Measurements from ENCODE around the gene SCARB2. TPM values are rescaled to one million over a fixed set of nuclear protein-coding genes. Genes with fewer than 3 reads are reported as not detected.

SCARB2 gene
- total and polyA plus RNA-seq, 2 of the 4 experiments (the other 2 are of a cell fraction), result 69.2 to 102 TPM

DNA sequence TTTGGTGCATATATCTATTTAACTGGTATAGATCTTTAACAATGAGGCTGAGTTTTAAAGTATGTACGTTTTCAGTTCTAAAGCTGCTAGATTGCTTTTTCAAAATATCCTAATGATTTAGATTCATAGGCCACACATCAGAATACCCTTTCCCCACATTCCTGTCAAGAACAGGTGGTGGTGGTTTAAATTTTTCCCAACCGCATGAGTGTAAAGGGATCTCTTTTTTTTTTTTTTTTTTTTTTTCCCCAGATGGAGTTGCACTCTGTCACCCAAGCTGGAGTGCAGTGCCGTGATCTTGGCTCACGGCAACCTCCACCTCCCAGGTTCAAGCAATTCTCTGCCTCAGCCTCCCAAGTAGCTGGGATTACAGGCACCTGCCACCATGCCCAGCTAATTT, 93.4 kb downstream of the SCARB2 start:
- peaks cover 21% of the 10 kb centered on the region for H3K36me3 ChIP-seq (ENCODE audit: control insufficient read depth, insufficient read depth, low read length)
- no TSS peak for BruUV-seq (replicated peaks)

More for the DNA sequence above, 93.4 kb downstream of the SCARB2 start:
- Histone ChIP-seq H2BK15ac (ENCODE audit: low read depth, low read length) (no peak overlapping the region), H3K4me3 (ENCODE audit: insufficient read depth, low read depth, low read length) (no peak overlapping the region), H3K4ac (ENCODE audit: low read depth, low read length) (no peak overlapping the region), H3K14ac (replicated peaks; ENCODE audit: low read depth, low read length) (no peak overlapping the region), H2BK20ac (ENCODE audit: low read depth, low read length) (no peak overlapping the region), H3K4me2 (ENCODE audit: low read depth, low read length) (no peak overlapping the region), H4K8ac (ENCODE audit: low read depth in 2 of 2, low read length in 2 of 2) (no peak overlapping the region), H2AK9ac (replicated peaks; ENCODE audit: low read depth, low read length, poor library complexity) (no peak overlapping the region), H4K91ac (ENCODE audit: insufficient read depth, low read depth, low read length) (no peak overlapping the region), H2AFZ (replicated peaks; ENCODE audit: low read length, poor library complexity) (no peak overlapping the region), H2AK5ac (ENCODE audit: low read depth, low read length) (no peak overlapping the region), H3K9ac (ENCODE audit: low read depth, low read length) (no peak overlapping the region), H4K20me1 (ENCODE audit: insufficient read depth, low read length) (no peaks in the 10 kb centered on the region), H4K5ac (ENCODE audit: low read depth, low read length) (no peak overlapping the region), H3K18ac (ENCODE audit: low read depth, low read length) (no peak overlapping the region), H3K9me1 (ENCODE audit: insufficient read depth, low read length) (no peaks in the 10 kb centered on the region), H3K4me1 (ENCODE audit: control insufficient read depth, insufficient read depth, low read length) (no peaks in the 10 kb centered on the region), H3K79me1 (ENCODE audit: low read depth in 1 of 2, low read length in 2 of 2) (no peaks in the 10 kb centered on the region; a peak in 2 of 4 replicates), H3K56ac (ENCODE audit: extremely low read depth, insufficient read depth, low read length) (no peak overlapping the region), H3K9me3 (ENCODE audit: control insufficient read depth, insufficient read depth, low read length) (no peaks in the 10 kb centered on the region), H2BK120ac (ENCODE audit: low read depth, low read length) (no peak overlapping the region), H3K27me3 (ENCODE audit: control insufficient read depth, insufficient read depth, low read length) (no peaks in the 10 kb centered on the region), H3K27ac (ENCODE audit: insufficient read depth, low read length) (no peak overlapping the region), H3K23ac (ENCODE audit: low read depth, low read length) (no peak overlapping the region), H2BK5ac (ENCODE audit: low read depth, low read length, poor library complexity, severe bottlenecking) (no peak overlapping the region)
- ATAC-seq (ENCODE audit: low read depth) (no peak), DNase-seq (no peak)
- intact Hi-C loops (cut with micrococcal nuclease) (no loop called here), dilution Hi-C loops (cut with HindIII; ENCODE audit: low sequenced_read_pairs, unreplicated experiment) (no loop called here), in situ Hi-C loops (cut with MboI; ENCODE audit: low sequenced_read_pairs) (no loop called here)
- TF ChIP-seq ELK1 (IDR thresholded peaks at IDR 0.05; ENCODE audit: borderline replicate concordance, low read depth, low read length), result no peak
- no peak for TF ChIP-seq SMC3 (IDR thresholded peaks at IDR 0.05; ENCODE audit: low read depth, low read length)
- no peak for TF ChIP-seq CHD1 (IDR thresholded peaks at IDR 0.05; ENCODE audit: low read depth, low read length)
- TF ChIP-seq RAD21 (IDR thresholded peaks at IDR 0.05; ENCODE audit: low read length), result no peak
- no peak for TF ChIP-seq FOS (IDR thresholded peaks at IDR 0.05; ENCODE audit: low read depth, low read length)
- no peak for TF ChIP-seq NFE2L2 (IDR thresholded peaks at IDR 0.05; ENCODE audit: low read depth, low read length)
- no peak for TF ChIP-seq MXI1 (IDR thresholded peaks at IDR 0.05; ENCODE audit: borderline replicate concordance, low read depth, low read length)
- TF ChIP-seq, protein P1, sequence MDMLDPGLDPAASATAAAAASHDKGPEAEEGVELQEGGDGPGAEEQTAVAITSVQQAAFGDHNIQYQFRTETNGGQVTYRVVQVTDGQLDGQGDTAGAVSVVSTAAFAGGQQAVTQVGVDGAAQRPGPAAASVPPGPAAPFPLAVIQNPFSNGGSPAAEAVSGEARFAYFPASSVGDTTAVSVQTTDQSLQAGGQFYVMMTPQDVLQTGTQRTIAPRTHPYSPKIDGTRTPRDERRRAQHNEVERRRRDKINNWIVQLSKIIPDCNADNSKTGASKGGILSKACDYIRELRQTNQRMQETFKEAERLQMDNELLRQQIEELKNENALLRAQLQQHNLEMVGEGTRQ (IDR thresholded peaks at IDR 0.05; ENCODE audit: low read depth, low read length), result no peak
- no peak for TF ChIP-seq MAFK (IDR thresholded peaks at IDR 0.05; ENCODE audit: low read depth, low read length)
- no CpG with 5 or more reads among the region's 4 CpGs for WGBS, 2 experiments (ENCODE audit: extremely low coverage in 2 of 2, insufficient read length in 1 of 2)
- ChIA-PET CTCF (no interaction called here), POLR2A (ENCODE audit: unreplicated experiment) (interaction anchor here (0.6 kb wide), 1 partner anchor 19 kb away, joined by 4 read pairs; no protein-coding TSS in a partner anchor)
